GM12865 (cell line): Measurements from ENCODE around the gene KCNH3.

Source experiments
- DNase-seq: peaks from one replicate; pipeline ENCODE4 v3.0.0; 2010; ENCODE audit warnings: low read depth
- H3K4me3 ChIP-seq: 2 replicates; pipeline ENCODE4 v1.5.1; 2011; ENCODE audit warnings: mild to moderate bottlenecking, low read depth, low read length, control low read depth
- TF ChIP-seq, protein P1 (sequence below): IDR thresholded peaks from 2 replicates; pipeline ENCODE4 v1.5.1; 2011; ENCODE audit warnings: low read length, control low read depth, low read depth, inconsistent platforms; ENCODE audit not compliant: insufficient read depth; ENCODE audit errors: missing control alignments

Gene KCNH3

DNA sequence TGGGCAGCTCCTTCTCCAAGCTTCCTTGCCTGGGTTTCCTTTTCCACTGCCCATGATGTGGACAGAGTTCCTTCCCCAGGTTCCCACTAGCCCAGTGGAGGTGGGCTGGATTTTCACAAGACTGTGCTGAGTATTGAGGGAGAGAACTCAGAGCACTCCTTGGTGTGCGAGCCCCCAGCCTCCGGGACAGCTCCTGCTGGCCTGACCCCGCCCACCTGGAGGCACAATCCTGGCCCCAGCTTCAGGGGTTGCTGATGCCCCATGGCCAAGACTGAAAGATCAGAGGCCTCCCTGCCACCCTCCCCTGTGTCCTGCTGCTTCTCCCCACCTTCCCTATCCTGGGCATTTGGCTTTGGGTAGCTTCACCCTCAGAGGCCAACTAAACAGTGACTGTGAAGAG, 7.7 kb downstream of the KCNH3 start:
- H3K4me3 ChIP-seq, result no peak overlapping the region
- no peak for DNase-seq
- TF ChIP-seq, protein P1, sequence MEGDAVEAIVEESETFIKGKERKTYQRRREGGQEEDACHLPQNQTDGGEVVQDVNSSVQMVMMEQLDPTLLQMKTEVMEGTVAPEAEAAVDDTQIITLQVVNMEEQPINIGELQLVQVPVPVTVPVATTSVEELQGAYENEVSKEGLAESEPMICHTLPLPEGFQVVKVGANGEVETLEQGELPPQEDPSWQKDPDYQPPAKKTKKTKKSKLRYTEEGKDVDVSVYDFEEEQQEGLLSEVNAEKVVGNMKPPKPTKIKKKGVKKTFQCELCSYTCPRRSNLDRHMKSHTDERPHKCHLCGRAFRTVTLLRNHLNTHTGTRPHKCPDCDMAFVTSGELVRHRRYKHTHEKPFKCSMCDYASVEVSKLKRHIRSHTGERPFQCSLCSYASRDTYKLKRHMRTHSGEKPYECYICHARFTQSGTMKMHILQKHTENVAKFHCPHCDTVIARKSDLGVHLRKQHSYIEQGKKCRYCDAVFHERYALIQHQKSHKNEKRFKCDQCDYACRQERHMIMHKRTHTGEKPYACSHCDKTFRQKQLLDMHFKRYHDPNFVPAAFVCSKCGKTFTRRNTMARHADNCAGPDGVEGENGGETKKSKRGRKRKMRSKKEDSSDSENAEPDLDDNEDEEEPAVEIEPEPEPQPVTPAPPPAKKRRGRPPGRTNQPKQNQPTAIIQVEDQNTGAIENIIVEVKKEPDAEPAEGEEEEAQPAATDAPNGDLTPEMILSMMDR, result no peak

DNA sequence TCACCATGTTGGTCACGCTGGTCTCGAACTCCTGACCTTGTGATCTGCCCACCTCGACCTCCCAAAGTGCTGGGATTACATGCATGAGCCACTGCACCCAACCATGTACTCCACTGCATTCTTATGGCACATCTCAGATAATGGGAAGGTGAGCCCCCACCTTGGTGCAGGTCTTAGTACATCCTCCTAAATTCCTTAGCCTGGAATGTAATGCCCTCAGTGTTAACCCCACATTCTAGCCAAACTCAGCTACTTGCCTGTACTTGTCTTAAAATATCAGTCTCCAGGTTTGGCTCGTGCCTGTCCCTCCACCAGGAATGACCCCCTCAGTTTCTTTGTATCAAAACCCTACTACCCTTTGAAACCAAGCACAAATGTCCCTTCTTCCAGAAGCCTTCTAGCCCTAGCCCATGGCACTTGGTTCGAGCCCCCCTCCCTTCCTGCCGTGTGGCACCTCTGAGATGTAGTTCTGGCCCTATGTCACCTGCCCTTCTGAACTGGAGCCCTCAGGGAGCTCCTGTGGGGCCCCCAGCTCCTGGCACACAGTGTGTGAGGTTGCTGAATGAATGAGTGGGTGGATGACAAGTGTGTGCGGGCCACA, 8.4 kb downstream of the KCNH3 start:
- DNase-seq, result no peak
- no peak overlapping the region for H3K4me3 ChIP-seq
- TF ChIP-seq, protein P1, result no peak

DNA sequence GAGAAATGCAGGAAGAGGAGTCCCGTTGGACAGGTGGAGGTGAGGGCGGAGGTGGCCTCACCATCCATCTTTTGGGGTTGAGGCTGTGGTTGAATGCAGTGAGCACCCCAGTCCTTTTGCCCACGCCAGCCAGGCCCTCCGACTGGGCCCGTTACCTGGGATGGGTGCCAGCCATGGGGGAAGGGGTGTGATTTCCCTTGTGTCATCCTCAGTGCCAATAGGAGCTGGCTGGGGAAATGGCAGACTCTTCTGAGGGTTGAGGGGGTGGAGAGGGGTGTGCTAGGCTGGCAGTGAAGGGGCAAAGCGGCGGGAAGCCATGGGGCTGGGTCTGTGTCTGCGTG, 9.6 kb downstream of the KCNH3 start:
- no peak for DNase-seq
- H3K4me3 ChIP-seq, result no peak overlapping the region
- TF ChIP-seq, protein P1, result no peak

DNA sequence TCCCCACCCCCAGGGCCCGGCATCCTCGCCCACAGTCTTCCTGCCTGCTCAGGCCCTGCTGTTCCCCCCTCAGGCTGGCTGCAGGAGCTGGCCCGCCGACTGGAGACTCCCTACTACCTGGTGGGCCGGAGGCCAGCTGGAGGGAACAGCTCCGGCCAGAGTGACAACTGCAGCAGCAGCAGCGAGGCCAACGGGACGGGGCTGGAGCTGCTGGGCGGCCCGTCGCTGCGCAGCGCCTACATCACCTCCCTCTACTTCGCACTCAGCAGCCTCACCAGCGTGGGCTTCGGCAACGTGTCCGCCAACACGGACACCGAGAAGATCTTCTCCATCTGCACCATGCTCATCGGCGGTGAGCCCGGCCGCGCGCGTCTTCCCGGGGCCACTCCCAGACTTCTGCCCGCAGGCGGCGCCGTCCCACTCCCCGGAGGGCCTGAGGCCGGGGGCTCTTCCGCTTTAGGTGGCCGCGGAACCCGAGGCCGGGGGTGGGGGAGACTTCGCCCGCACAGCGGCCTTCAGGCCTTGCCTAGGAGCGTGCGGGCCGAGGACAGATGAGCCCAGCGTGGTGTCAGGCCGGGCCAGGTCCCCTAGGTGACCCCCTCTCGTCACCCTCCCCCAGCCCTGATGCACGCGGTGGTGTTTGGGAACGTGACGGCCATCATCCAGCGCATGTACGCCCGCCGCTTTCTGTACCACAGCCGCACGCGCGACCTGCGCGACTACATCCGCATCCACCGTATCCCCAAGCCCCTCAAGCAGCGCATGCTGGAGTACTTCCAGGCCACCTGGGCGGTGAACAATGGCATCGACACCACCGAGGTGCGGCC, 10.2 kb downstream of the KCNH3 start:
- DNase-seq, result no peak
- TF ChIP-seq, protein P1, result no peak
- H3K4me3 ChIP-seq, result no peak overlapping the region

DNA sequence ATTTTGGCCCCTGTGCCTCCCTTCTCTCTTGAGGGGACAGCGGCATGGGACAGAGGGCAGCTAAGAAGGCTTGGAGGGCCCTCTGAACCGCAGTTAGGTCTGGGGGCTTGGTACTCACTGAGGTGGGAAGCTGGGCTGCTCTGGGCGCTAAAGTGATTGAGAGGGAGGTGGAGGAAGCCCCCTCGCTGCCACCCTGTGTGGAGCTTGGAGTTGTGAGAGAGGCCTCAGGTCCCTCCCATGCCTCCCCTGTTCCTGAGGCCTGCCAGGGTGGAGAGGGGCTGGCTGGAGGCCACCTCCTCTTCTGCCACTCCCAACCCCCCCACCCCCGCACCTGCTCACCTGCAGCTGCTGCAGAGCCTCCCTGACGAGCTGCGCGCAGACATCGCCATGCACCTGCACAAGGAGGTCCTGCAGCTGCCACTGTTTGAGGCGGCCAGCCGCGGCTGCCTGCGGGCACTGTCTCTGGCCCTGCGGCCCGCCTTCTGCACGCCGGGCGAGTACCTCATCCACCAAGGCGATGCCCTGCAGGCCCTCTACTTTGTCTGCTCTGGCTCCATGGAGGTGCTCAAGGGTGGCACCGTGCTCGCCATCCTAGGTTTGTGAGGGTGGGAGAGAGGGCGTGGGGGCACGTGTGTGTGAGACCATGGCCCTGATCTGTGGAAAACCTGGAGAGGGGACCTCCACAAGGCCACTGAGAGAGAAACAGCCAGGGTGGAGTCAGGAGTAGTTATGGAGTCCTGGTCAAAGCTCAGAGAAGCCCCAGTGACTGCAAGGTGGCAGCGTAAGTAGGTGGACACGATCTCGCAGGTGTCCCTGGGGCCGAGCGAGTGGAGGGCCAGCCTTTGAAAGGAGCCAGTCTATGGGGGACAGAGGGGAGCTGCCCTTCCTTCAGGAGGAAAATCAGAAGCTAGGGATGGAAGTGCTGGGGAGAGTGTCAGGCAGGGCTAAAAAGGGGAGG, 11.2 kb downstream of the KCNH3 start:
- DNase-seq, result no peak
- no peak overlapping the region for H3K4me3 ChIP-seq
- TF ChIP-seq, protein P1, result no peak

DNA sequence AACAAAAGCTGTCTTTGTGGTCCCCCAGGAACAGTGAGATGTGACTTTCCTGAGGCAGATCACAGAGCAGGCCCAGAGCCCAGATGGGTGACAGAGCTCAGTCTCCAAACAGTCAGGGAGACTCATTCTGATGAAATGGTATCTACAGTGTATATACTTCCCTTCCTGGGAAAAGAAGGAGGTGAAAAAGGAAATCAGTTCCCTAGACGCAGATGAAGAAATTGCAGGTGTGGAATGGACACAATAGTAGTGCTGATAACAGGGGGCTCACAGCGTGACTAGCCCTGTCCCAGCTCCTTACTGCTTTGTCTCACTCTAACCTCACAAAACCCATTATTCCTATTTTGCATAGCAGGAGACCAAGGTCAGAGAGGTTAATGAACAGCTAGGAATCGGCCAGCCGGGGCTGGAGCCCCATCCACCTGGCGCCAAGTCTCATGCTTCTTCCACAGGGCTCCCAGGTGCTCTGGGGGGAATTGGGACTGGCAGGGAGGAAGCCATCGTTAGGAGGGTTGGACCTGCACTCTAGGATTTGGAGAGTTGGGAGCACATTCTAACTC, 11.9 kb downstream of the KCNH3 start:
- no peak for DNase-seq
- TF ChIP-seq, protein P1, result no peak
- H3K4me3 ChIP-seq, result no peak overlapping the region
